B cell (primary cell): ENCODE data around the gene SNCA. TPM values are rescaled to one million over a fixed set of nuclear protein-coding genes. Genes with fewer than 3 reads are reported as not detected.

ENCODE experiments used
- ATAC-seq: fragments of 200-7000 bp; cut with Tn5 transposase; one replicate; pipeline ENCODE4 v1.10.0; 2021; ENCODE audit warnings: low read depth, mild to moderate bottlenecking, moderate number of reproducible peaks, moderate library complexity
- CTCF ChIA-PET: fragments of 350-600 bp; sonication (Branson Sonifier 250); formaldehyde crosslinking; loops from one replicate; lab custom pipeline; 2021; ENCODE audit warnings: antibody characterized with exemption, inconsistent platforms; lab: Charles Lee
- POLR2A ChIA-PET: fragments of 350-600 bp; sonication (Branson Sonifier 250); formaldehyde crosslinking; loops from one replicate; lab custom pipeline; 2021; ENCODE audit warnings: antibody characterized with exemption; lab: Charles Lee
- DNase-seq: peaks from one replicate; pipeline ENCODE4 v3.0.0; 2013
- H2AFZ ChIP-seq: 2 replicates; pipeline ENCODE4 v1.6.1; 2012; ENCODE audit warnings: mild to moderate bottlenecking, low read depth, low read length; ENCODE audit not compliant: insufficient read depth, poor library complexity, severe bottlenecking
- H3K27ac ChIP-seq, 2 donors: 1 replicate in 1 of 2; 2 replicates in 1 of 2; pipeline ENCODE4 v1.5.1; 2012 to 2013; ENCODE audit warnings: low read length in 2 of 2, mild to moderate bottlenecking in 2 of 2, moderate library complexity in 1 of 2
- H3K27me3 ChIP-seq, 4 experiments: fragments of 200-600 bp in 1 of 4; sonication (generic) in 1 of 4; replicated peaks in 1 of 4; 1 replicate in 2 of 4; 2 replicates in 2 of 4; pipeline versions ENCODE4 v1.6.1 to v1.7.0; 2013 to 2016; ENCODE audit warnings: low read length in 3 of 4, mild to moderate bottlenecking in 2 of 4, mixed read lengths in 1 of 4, moderate library complexity in 1 of 4; ENCODE audit not compliant: insufficient read depth in 4 of 4, control insufficient read depth in 3 of 4; ENCODE audit errors: control extremely low read depth in 1 of 4
- H3K36me3 ChIP-seq, 2 experiments: replicated peaks in 1 of 2; 1 replicate in 1 of 2; 2 replicates in 1 of 2; pipeline versions ENCODE4 v1.6.1 to v1.7.1; 2013; ENCODE audit warnings: low read length in 1 of 2; ENCODE audit not compliant: insufficient read depth in 2 of 2, control insufficient read depth in 1 of 2; ENCODE audit errors: control extremely low read depth in 1 of 2, extremely low read depth in 1 of 2
- H3K4me1 ChIP-seq, 2 donors: fragments of 200-600 bp in 1 of 2; sonication (generic) in 1 of 2; 1 replicate in 1 of 2; 2 replicates in 1 of 2; pipeline versions ENCODE4 v1.5.1 to v1.6.1; 2013 to 2017; ENCODE audit warnings: low read length in 2 of 2; ENCODE audit not compliant: control insufficient read depth in 2 of 2, insufficient read depth in 2 of 2
- H3K4me2 ChIP-seq: replicated peaks from 2 replicates; pipeline ENCODE3; 2012; ENCODE audit warnings: mild to moderate bottlenecking, low read depth, low read length; ENCODE audit not compliant: poor library complexity, severe bottlenecking
- H3K4me3 ChIP-seq, 5 experiments: fragments of 200-600 bp in 1 of 5; sonication (generic) in 1 of 5; 1 replicate in 3 of 5; 2 replicates in 2 of 5; pipeline versions ENCODE4 v1.5.1 to v1.7.0; 2011 to 2016; ENCODE audit warnings: low read length in 4 of 5, mild to moderate bottlenecking in 4 of 5, low read depth in 2 of 5, control low read depth in 1 of 5, moderate library complexity in 1 of 5; ENCODE audit not compliant: insufficient read depth in 1 of 5; ENCODE audit errors: control extremely low read depth in 1 of 5, extremely low read depth in 1 of 5
- H3K79me2 ChIP-seq: fragments of 200-600 bp; sonication (generic); one replicate; pipeline ENCODE4 v1.6.0; 2016; ENCODE audit warnings: low read length; ENCODE audit not compliant: control insufficient read depth, insufficient read depth
- H3K9ac ChIP-seq: fragments of 200-600 bp; sonication (generic); 2 replicates; pipeline ENCODE4 v1.6.1; 2017; ENCODE audit warnings: mild to moderate bottlenecking, low read length, moderate library complexity
- H3K9me3 ChIP-seq, 3 donors: one replicate each; pipeline versions ENCODE4 v1.6.1 to v1.7.1; 2013; ENCODE audit warnings: low read length in 2 of 3; ENCODE audit not compliant: control insufficient read depth in 2 of 3, insufficient read depth in 1 of 3; ENCODE audit errors: control extremely low read depth in 1 of 3
- H4K20me1 ChIP-seq: 2 replicates; pipeline ENCODE4 v1.6.0; 2012; ENCODE audit warnings: mild to moderate bottlenecking, low read length; ENCODE audit not compliant: insufficient read depth, control insufficient read depth, poor library complexity, severe bottlenecking
- H3K27ac Mint-ChIP-seq: one replicate; pipeline ENCODE4 v1.8.0; 2021; ENCODE audit warnings: mixed read lengths
- H3K27me3 Mint-ChIP-seq: one replicate; pipeline ENCODE4 v1.8.0; 2021; ENCODE audit warnings: mixed read lengths
- H3K4me1 Mint-ChIP-seq: one replicate; pipeline ENCODE4 v1.8.0; 2021; ENCODE audit warnings: mixed read lengths
- H3K4me3 Mint-ChIP-seq: one replicate; pipeline ENCODE4 v1.8.0; 2021; ENCODE audit warnings: mixed read lengths
- H3K9me3 Mint-ChIP-seq: one replicate; pipeline ENCODE4 v1.8.0; 2022; ENCODE audit warnings: mixed read lengths; ENCODE audit not compliant: insufficient read depth
- EZH2 ChIP-seq: IDR thresholded peaks from 2 replicates; pipeline ENCODE4 v1.6.1; 2012; ENCODE audit warnings: borderline replicate concordance, low read depth, mild to moderate bottlenecking, moderate library complexity, low read length; ENCODE audit not compliant: insufficient read depth, poor library complexity, severe bottlenecking
- whole genome bisulfite sequencing: methylation state at CpG from one replicate; pipeline ENCODE4 v1.1.5; 2013; ENCODE audit warnings: missing lambda C conversion rate; ENCODE audit not compliant: insufficient coverage; 5-methylcytosine and 5-hydroxymethylcytosine counted together
- intact Hi-C: fragments of 100-400 bp; cut with micrococcal nuclease; formaldehyde crosslinking; loops from one replicate; pipeline ENCODE4 v1.10.0; 2022
- polyA plus RNA-seq: library from polyadenylated mRNA; depleted of rRNA; stranded (reverse); fragments of >200 nt; gene quantifications from 2 replicates; pipeline ENCODE4 v1.2.3, GENCODE V29; 2012
- total RNA-seq, 2 donors: library from RNA; stranded (reverse); fragments of 120-200 nt in 1 of 2; gene quantifications; 1 replicate in 1 of 2; 2 replicates in 1 of 2; pipeline versions ENCODE4 v1.2.3 to v1.2.4, GENCODE V29; 2013 to 2022
- TF ChIP-seq, protein P1 (sequence below): fragments of 200-600 bp; IDR thresholded peaks from one replicate; pipeline ENCODE4 v1.8.0; 2022; ENCODE audit warnings: antibody characterized with exemption, mild to moderate bottlenecking

SNCA gene
- total and polyA plus RNA-seq, 2 donors (not counting 1 experiment from before 2014, with no cell fraction given) = 0.48 to 1.3 TPM

DNA sequence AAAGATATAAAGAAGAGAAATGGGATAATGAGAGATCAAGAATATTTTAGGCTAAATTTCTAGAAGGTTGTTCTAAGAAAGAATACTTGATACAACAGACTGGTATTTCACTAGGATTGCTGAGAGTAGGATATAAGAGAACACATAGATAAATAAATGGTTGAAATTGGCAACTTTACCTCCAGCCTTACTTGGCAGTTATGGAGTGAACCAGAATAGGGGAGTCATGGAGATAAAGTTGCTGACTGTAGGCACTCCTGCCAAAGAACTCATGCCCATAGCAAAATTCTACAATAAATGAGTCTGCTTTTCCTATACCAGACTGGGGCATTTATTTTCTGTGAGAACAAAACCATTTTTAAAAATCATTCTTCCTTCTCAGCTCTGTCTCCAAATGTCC lies 31.3 kb upstream of the SNCA start:
- no peaks in the 10 kb centered on the region for H4K20me1 ChIP-seq
- intact Hi-C loops = no loop called here
- no peaks in the 10 kb centered on the region for H3K9me3 ChIP-seq
- ATAC-seq (no peak), DNase-seq (no peak)
- no peaks in the 10 kb centered on the region for H3K4me1 ChIP-seq
- ChIA-PET CTCF (no interaction called here), POLR2A (no interaction called here)
- no peak overlapping the region for H3K4me2 ChIP-seq
- H3K27me3 ChIP-seq = peaks cover 0 to 3% (median 0%) of the 10 kb centered on the region in 4 experiments
- TF ChIP-seq, protein P1, sequence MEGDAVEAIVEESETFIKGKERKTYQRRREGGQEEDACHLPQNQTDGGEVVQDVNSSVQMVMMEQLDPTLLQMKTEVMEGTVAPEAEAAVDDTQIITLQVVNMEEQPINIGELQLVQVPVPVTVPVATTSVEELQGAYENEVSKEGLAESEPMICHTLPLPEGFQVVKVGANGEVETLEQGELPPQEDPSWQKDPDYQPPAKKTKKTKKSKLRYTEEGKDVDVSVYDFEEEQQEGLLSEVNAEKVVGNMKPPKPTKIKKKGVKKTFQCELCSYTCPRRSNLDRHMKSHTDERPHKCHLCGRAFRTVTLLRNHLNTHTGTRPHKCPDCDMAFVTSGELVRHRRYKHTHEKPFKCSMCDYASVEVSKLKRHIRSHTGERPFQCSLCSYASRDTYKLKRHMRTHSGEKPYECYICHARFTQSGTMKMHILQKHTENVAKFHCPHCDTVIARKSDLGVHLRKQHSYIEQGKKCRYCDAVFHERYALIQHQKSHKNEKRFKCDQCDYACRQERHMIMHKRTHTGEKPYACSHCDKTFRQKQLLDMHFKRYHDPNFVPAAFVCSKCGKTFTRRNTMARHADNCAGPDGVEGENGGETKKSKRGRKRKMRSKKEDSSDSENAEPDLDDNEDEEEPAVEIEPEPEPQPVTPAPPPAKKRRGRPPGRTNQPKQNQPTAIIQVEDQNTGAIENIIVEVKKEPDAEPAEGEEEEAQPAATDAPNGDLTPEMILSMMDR = no peak
- no peak for TF ChIP-seq EZH2
- H3K27ac ChIP-seq = no peak overlapping the region
- no peaks in the 10 kb centered on the region for H3K9me3 Mint-ChIP-seq
- H3K79me2 ChIP-seq = no peaks in the 10 kb centered on the region
- H3K4me3 ChIP-seq = no peak overlapping the region
- H3K27me3 Mint-ChIP-seq = no peaks in the 10 kb centered on the region
- H3K27ac Mint-ChIP-seq = no peak overlapping the region
- H3K9ac ChIP-seq = no peak overlapping the region
- H3K36me3 ChIP-seq = no peaks in the 10 kb centered on the region
- H2AFZ ChIP-seq = no peak overlapping the region
- no peaks in the 10 kb centered on the region for H3K4me1 Mint-ChIP-seq
- H3K4me3 Mint-ChIP-seq = no peak overlapping the region

GRCh38 chr4:89863533-89863932 lies 26.6 kb upstream of the SNCA start:
- TF ChIP-seq EZH2 = no peak
- TF ChIP-seq, protein P1 = no peak
- DNase-seq (no peak), ATAC-seq (no peak)
- peaks cover 0 to 5% (median 0%) of the 10 kb centered on the region in 4 experiments for H3K27me3 ChIP-seq
- H2AFZ ChIP-seq = no peak overlapping the region
- Mint-ChIP-seq H3K4me3 (no peak overlapping the region), H3K27me3 (no peaks in the 10 kb centered on the region), H3K4me1 (no peaks in the 10 kb centered on the region), H3K9me3 (no peaks in the 10 kb centered on the region), H3K27ac (no peak overlapping the region)
- POLR2A ChIA-PET = no interaction called here
- H3K36me3 ChIP-seq = no peaks in the 10 kb centered on the region
- H3K4me1 ChIP-seq = no peaks in the 10 kb centered on the region
- no peak overlapping the region for H3K4me2 ChIP-seq
- H3K79me2 ChIP-seq = no peaks in the 10 kb centered on the region
- H3K9me3 ChIP-seq = no peaks in the 10 kb centered on the region
- intact Hi-C loops = no loop called here
- no peak overlapping the region for H3K4me3 ChIP-seq
- 18% methylated on average over 3 of the region's 5 CpGs for WGBS
- CTCF ChIA-PET = no interaction called here
- no peak overlapping the region for H3K9ac ChIP-seq
- no peak overlapping the region for H3K27ac ChIP-seq
- no peaks in the 10 kb centered on the region for H4K20me1 ChIP-seq
